Epithelial cell of proximal tubule (primary cell): ENCODE results near the gene METTL4. TPM values are rescaled to one million over a fixed set of nuclear protein-coding genes. Genes with fewer than 3 reads are reported as not detected.

Source experiments
- DNase-seq: peaks from one replicate; pipeline ENCODE4 v3.0.0-alpha.2; 2011; ENCODE audit warnings: low read depth
- H3K4me3 ChIP-seq: 2 replicates; pipeline ENCODE4 v1.5.1; 2011; ENCODE audit warnings: low read depth, mild to moderate bottlenecking, low read length
- total RNA-seq: library from RNA; depleted of rRNA; stranded (reverse); fragments of >200 nt; gene quantifications from 2 replicates; pipeline ENCODE4 v1.2.3, GENCODE V29; 2015
- TF ChIP-seq, protein P1 (sequence below): conservative IDR thresholded peaks from 2 replicates; pipeline ENCODE4 v1.5.1; 2012; ENCODE audit warnings: low read depth, mild to moderate bottlenecking, low read length

METTL4 gene
- total RNA-seq, 1 donor from 2014 or later: 7.8 TPM

DNA sequence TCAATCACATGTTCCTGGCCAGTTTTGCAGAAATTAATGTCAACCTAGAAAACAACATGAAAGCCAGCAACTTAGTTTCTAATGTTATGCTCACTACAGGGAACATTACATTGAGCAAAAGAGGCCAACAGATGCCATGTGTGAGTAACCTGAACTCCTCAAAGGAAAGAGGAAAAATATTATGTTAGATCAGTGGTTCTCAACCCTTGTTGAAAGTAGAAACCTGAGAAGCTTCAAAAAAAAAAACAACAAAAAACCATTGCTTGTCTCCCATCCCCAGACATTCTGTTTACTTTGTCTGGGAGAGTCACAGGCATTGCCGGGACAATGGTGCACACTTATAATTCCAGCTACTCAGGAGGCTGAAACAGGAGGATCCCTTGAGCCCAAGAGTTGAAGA, 57.7 kb downstream of the METTL4 start:
- no peak for DNase-seq
- no peak overlapping the region for H3K4me3 ChIP-seq
- TF ChIP-seq, protein P1, sequence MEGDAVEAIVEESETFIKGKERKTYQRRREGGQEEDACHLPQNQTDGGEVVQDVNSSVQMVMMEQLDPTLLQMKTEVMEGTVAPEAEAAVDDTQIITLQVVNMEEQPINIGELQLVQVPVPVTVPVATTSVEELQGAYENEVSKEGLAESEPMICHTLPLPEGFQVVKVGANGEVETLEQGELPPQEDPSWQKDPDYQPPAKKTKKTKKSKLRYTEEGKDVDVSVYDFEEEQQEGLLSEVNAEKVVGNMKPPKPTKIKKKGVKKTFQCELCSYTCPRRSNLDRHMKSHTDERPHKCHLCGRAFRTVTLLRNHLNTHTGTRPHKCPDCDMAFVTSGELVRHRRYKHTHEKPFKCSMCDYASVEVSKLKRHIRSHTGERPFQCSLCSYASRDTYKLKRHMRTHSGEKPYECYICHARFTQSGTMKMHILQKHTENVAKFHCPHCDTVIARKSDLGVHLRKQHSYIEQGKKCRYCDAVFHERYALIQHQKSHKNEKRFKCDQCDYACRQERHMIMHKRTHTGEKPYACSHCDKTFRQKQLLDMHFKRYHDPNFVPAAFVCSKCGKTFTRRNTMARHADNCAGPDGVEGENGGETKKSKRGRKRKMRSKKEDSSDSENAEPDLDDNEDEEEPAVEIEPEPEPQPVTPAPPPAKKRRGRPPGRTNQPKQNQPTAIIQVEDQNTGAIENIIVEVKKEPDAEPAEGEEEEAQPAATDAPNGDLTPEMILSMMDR: no peak

DNA sequence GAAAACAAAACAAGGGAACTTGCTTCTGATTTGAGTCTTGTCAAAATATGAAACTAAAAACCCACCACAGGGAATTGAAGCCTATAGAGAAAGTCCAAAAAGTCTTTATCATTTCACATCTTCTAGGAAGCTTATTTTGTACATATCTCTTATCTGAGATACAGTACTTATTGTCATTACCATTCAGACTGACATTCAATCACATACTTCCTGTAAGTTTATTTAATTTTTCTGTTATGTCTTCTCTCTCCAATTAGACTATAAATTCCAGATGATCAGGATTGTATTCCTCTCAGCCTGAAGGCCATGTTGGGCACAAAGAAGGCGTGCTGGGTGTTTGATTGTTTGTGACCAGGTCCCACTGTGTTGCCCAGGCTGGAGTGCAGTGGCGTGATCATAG, 59.2 kb downstream of the METTL4 start:
- no peak for DNase-seq
- TF ChIP-seq, protein P1: no peak
- H3K4me3 ChIP-seq: no peak overlapping the region

DNA sequence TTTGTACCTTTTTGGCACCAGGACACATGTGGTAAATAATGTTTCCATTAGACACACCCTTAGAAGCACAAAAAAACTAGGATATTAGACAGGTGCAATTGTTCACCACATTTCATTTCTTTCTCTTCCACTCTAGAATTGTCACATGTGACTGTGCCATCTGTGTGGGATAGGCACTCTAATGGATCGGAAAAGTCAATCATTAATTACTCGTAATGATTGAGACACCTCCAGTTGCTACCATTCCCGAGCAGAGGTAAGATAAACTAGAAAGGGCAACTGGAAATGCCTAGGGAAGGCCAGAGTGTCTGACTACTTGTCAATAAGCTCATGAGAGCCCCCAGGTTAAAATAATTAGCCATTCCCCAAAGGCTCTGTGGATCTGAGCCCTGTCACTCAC, 59.9 kb downstream of the METTL4 start:
- TF ChIP-seq, protein P1: no peak
- H3K4me3 ChIP-seq: no peak overlapping the region
- DNase-seq: no peak

DNA sequence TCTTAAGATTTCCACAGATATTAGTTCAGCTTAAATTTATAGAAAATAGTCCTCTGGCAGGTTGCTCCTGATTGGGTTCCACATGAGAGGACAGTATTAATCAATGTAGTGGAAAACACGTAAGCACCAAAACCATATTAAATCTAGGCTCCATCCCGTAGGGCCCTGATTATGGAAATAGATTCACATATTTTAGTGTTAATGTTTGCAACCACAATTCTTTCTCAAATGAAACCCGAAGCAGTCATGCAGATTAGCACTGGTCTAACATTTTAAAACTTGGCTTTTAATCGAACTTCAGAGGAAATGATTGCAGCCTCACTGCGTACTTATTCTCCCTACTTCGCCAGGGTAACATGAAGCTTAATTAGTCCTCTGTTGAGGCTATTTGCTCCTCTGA, 60.9 kb downstream of the METTL4 start:
- TF ChIP-seq, protein P1: no peak
- no peak for DNase-seq
- H3K4me3 ChIP-seq: no peak overlapping the region

DNA sequence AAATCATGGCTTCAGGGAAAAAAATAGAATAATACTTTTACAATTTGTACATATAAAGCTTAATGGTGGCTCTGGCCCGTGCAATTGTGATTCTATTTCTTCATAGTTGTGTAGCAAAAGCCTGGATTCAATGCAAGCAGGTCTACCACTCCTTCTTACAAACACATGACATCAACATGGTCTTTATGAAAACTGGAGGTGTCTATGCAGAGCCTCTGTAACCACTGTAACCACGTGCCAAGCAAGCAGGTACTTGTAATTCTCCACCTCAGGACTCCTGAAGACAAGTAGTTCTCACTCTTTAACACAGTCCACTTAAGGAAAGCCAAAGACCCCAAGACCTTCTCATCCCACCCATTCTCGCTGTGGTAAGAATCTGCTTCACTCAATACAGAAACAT, 62.6 kb downstream of the METTL4 start:
- TF ChIP-seq, protein P1: no peak
- no peak for DNase-seq
- no peak overlapping the region for H3K4me3 ChIP-seq

DNA sequence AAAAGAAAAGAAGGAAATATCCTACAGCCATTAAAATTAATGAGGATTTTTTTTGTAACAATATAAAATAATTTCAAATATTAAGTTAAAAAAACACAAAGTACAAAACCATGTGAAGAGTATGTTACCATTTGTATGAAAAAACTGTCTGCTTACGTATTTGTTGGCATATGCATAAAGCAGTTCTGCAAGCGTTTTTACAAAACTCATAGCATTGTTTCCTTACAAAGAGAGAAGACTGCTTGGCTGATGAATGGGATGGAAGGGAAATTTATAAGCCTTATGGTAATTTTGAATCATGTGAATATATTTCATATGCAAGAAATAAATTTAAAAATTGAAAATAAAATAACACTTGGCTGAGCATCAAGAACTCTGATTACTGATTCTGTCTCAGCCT, 63.1 kb downstream of the METTL4 start:
- TF ChIP-seq, protein P1: no peak
- no peak for DNase-seq
- no peak overlapping the region for H3K4me3 ChIP-seq

DNA sequence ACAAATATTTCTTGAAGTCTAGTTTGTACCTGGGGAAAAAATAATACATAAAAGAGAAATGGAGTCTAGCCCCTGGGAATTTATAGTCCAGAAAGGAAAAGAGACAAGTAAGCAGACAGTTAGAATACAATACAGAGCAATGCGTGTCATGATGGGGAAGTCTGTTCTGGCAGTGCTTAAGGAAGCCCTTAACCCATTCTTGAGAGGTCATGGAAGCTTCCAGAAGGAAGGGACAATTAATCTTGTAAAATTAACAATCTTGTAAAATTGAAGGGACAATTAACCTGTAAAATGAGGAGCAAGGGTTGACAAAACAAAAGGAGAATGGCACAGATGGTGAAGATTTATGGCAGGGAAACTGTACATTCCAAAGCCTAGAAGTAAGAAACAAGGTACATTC, 66.7 kb downstream of the METTL4 start:
- TF ChIP-seq, protein P1: no peak
- no peak for DNase-seq
- no peak overlapping the region for H3K4me3 ChIP-seq
